SK-N-DZ (cell line): ENCODE data around the gene GH2.

ENCODE experiments used
- small RNA-seq, 2 experiments: library from RNA; depleted of rRNA; stranded (forward); fragments of <200 nt; gene quantifications; one replicate each; pipeline ENCODE3, GENCODE V24; 2014

The GH2 gene

Small RNA genes lying within 50 kb of the gene (small RNA-seq; reads per million reads assigned to genes)
- gene AC040958.1 (0 reads per million in 2 experiments), gene AC127029.1 (0 reads per million in 2 experiments), gene GH1 (0 reads per million in 2 experiments)
